Stimulated activated CD4-positive, alpha-beta T cell treated with anti-CD3 and anti-CD28 coated beads, Interleukin-15, amount 100 ng/mL, for 48 hours (primary cell): Measurements from ENCODE around the gene KDELR1.
A peak's percentile ranks its signal among the peaks of the same experiment; 100 is the strongest.
"Not testable (repeated sequence)": the region's sequence is repeated elsewhere in the genome, so short reads cannot be mapped to it uniquely, and the experiment has no call there.

Source experiments
- DNase-seq, 2 donors: peaks; one replicate each; pipeline ENCODE4 v3.0.0-alpha.2; 2020; ENCODE audit warnings: low read depth in 2 of 2

Gene KDELR1

DNA sequence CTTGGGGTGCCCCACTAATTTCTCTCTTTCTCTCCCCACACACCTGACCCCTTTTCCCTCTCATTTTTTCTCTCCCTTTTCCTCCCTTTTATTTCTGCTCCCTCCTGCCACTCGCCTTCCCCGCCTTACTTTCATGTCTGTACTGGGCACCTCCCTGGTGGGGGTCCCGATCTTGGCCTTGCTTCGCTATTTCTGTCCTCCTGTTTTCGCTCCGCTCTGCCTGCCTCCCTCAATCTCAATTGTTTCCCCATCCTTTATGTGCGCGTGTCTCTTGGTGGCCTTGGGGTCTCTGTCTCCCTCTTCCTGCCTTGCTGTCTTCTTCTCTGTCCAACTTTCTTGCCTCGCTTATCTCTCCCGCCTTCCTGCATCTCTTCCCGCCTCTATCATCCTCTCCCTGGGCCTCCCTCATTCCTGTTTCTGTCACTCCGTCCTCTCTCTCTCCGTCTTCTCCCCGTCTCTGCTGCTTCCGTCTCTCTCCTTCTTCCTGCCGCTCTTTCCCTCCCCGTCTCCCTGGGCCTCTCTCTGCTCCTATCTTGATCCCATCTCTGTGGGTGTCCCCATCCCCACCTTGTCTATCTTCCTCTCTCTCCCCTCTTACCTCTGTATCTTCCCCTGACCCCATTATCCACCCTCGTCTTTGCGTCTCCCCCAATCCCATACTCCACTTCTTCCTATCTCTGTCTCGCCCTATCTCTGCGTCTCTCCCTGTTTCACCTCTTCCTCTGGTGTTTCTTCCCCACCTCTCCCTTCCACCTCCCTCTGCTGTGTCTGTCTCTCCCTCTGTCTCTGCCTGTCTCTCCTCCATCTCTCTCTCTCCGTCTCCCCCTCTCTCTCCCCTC lies 6.1 kb upstream of the KDELR1 start:
- DNase-seq: no peak

DNA sequence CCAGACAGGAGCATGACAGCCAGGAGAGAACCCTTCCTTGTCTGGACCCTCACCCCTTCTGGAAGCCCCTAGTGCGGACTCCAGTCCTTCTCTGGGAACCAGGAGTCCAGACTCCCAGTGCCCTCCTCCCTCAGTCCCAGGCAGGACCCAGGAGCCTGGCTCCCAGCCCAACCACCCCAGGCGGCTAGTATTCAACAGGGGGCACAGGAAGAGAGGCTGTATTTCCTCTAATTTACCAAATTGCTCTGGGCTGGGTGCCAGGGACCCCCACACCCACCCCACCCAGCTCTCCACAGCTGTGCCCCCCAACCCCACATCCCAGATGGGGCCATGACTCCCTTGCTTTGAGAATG lies 5.4 kb upstream of the KDELR1 start:
- no peak for DNase-seq

DNA sequence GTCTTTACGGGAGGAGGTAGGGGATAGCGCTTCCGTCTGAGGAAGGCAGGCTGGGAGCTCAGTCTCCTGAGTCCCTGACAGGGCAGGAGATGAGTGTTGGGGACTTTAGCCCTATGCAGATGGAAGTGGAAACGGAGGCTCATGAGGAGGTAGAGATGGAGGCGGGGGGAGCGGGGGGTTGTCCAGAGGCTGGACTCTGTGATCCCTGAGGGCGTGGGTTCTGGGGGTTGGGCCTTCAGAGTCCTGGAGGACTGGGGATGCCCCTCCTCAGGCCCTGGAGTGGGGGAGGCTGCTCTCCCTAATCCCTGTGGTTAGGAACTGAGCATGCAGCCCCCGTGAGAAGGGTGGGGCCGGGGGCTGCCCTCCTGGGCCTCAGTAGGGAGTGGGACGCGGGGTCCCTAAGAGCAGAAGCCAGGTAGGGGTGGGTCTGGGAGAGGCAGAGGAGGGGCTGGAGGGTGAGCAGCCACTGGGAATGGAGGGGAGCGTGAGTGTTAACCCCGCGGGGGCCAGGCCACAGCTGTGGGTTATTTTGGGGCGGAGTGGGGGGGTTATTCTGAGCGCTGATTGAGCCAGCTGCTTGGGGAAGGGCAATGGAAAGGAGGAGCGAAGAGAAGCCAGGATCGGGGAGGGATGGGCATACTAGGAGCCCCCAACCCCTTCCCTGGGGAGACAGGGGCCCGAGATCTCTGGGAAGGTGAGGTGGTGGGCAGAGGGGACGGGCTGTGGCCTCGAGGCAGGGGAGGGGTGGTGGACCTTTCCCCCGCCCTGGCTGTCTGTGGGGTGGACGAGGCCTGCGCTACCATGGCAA lies 4.9 kb upstream of the KDELR1 start:
- DNase-seq: no peak

DNA sequence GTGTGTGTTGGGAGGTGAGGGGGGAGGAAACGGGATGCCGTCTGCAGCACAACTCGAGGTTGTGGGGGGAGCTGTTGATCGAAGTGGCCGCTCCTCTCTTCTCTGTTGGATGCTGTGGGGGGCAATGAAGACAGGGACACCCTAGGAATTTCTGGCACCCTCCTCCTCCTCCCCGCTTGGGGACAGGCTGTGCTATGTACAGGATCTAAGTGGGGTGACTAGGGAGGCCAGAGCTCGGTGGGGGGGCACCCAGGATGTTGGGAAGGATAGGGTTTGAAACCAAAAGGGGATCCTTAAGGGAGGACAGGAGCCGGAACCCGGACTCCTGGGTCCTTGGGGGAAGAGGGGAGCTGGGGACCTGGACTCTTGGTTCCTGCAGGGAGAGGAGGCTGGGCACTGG lies 4.1 kb upstream of the KDELR1 start:
- no peak for DNase-seq

DNA sequence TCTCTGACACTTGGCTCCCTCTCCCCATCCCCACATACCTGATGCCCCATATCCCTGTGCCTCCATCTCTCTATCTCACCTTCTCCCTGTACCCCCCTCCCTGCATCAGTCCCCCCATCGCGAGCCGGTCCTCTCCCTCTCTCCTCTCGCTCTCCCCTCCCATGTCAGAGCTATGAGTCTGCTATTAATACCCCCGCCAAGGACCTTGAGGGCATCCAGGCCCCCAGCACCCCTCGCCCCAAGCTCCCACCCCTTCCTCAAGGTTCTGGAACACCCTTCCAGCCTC lies 3.8 kb upstream of the KDELR1 start:
- no peak for DNase-seq

DNA sequence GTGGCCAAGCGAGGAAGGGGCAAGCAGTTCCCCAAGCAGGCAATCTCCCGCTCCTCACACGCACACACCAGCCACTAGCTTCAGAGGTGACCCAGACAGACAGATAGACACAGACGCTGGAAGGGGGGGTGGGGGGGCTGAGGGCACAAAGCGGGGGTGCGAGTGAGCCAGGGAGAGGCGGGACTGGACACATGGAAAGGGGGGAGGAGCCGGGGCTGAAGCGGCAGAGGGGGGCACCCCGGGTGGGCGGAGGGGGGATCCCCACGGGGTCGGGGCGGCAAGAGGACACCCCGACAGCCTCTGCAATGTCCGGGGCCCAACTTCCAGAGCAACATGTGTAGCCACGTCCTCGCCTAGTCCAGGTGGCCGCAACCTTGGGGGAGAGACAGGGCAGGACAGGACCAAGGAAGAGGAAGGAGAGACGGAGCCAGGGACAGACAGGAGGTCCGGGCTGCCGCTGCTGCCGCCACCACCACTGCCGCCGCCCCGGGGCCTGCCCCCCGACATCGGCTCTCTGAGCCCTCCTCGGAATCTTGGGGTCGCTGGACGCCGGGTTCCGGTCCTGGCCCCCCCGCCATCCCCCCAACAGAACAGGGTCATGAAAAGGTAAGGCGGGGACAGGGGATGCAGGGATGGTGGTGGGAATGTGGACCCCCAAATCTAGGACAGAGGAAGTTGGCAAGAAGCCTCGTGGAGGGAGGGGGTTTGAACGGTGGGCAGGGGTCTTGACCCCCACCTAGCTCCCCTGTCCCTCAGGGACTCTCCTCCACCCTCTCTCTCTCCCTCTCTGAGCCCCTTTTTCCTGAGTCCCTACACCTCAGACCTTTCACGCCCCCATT lies 3.2 kb upstream of the KDELR1 start:
- no peak for DNase-seq

DNA sequence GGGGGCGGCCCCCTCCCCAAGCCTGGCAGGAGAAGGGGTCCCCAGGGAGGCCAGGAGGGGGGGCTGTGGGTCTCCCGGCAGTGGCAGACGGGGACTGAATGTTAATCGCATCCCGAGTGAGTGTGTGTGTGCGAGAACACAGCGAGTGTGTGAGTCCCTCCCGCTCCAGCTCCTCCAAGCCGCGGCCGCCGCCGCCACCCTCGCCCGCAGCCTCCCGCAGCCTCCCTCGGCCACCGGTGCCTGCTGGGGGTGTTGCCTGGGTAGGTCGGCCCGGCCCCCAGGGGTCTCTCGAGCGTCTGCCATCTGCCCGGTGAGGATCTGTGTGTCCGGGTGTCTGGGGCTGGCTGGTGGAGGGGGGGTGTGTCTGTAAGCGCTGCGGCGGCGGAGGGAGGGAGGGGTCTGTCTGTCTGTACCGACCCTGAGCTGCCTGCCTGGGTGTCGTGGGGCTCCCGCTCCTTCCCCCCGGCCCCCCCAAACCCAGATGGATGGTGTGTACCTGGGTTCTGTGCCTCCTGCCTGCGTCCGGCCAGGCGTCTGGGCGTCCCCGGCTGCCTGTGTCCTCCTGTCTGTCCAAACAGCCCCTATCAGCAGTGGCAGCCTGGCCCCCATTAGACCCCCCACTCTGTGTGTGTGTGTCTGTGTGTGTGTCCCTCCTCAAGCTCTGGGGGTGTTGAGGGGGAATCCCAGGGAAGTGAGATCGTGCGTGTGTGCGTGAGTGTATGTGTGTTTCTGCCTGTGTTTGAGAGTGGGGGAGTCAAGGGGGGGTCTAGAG lies 2.4 kb upstream of the KDELR1 start, which contains the start of gene GRIN2D:
Gene GRIN2D, plus strand, starts transcription at position 110 of the 772 bp plus-strand sequence. CDS start 4,725 bp downstream, outside the sequence.
- no peak for DNase-seq

DNA sequence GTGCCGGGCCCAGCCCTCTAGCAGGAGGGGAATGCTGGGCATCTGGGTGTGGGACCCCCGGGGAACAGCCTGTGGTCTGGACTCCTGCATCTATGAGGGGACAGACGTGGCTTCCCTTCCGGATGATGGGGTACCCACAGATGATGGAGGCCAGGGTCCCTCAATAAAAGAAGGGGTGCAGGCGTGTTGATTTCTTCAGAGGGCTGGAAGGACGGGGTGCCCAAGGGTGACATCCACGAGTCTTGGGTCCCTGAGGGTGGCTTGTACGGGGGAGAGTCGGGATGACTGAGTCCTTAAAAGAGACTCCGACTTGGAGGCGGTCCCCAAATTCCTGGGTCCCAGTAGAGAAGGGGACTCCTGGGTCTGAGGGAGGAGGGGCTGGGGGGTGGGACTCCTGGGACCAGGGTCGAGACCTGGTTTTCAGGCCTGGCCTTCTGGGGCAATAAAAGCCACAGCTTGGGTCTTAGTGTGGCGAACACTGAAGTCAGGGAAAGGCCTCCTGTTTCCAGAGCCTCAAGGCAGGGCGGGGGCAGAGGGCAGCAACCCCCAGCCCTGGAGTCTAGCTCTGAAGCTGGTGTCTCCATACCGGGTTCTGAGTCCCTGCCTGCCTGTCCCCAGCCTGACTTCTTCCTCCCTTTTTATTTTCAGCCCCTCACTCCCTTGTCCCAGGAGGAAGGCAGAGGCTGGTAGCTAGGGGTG lies 1.7 kb upstream of the KDELR1 start:
- no peak for DNase-seq

DNA sequence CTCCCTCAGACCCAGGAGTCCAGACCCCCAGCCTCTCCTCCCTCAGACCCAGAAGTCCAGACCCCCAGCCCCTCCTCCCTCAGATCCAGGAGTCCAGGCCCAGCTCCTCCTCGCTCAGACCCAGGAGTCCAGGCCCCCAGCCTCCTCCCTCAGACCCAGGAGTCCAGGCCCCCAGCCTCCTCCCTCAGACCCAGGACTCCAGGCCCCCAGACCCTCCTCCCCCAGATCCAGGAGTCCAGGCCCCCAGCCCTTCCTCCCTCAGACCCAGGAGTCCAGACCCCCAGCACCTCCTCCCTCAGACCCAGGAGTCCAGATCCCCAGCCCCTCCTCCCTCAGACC lies 624 bp upstream of the KDELR1 start:
- not testable (repeated sequence) for DNase-seq

DNA sequence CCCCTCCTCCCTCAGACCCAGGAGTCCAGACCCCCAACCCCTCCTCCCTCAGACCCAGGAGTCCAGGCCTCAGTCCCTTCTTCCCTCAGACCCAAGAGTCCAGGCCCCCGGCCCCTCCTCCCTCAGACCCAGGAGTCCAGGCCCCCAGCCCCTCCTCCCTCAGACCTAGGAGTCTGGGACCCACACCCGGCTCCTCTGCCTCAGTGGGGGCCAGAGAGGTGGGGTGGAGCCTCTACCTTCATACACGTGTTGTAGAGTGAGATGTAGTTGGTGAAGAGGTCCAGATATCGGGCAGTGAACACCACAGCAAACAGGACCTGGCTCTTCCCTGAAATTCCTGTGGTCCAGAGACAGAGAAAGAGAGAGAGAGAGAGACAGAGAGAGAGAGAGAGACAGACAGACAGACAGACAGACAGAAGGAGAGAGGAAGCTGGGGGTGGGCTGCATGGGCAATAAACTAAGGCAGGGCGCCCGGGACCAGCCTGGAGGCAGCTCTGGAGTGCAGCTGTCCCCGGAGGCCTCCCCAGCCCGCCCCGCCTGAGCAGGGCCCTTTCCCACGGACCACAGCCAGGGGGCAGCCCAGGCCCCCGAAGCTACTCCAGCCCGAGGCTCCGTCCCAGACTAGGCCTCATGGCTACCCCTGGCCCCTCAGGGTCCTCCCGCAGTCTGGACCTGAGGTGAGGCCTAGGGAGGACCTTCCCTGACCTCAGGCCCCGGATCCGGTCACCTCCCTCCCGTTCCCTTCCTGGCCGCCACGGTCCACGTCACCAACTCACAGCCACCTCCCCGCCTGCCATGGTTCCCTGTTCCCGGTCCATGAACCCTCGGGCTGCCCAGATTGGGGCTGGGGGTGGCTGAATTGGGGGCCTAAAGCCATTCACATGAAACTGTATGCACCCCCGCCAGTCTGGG lies 907 bp downstream of the KDELR1 start:
- DNase-seq: peak in 1 of 2 donors; percentile 50

DNA sequence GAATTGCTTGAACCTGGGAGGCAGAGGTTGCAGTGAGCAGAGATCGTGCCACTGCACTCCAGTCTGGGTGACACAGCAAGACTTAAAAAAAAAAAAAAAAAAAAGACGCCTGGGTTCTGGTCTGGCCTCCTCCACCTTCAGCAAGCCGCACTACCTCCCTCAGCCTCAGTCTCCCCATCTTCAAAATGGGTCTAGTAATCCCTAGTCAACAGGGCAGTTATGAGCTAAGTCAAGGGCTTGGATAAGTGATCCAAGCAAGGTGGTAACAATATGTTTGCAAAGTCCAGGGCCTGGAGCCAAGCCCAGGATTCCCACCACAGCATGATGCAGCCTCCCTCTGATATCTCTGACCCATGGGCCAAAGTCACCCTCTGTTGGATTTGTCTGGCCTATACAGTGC lies 4.4 kb downstream of the KDELR1 start:
- no peak for DNase-seq

DNA sequence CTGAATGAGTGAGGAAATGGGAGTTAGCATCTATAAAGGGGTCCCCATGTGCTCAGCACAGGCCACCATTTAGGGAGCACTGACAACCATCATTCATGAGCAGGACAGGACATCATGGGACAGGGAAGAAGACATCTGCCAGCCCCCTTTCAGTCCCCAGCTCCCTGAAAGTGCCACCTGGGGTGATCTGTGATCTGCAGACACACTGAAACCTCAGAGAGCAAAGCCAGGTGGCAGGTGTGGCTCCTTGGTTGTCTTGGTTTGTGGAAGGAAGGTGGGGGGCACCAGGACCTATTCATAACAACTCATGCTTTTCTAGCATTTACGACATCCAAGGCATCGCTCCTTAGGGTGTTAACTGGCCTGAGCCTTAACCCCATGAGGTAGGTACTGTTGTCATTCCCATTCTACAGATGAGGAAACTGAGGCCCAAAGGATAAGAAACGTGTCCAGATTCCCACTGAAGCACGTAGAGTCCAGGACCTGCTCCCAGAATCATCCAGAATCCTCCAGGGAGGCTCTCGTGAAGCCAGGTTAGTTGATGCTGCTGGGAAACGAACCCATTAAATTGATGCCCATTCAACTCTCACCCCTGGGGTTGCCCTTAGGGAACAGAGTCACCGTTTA lies 5.8 kb downstream of the KDELR1 start:
- no peak for DNase-seq

DNA sequence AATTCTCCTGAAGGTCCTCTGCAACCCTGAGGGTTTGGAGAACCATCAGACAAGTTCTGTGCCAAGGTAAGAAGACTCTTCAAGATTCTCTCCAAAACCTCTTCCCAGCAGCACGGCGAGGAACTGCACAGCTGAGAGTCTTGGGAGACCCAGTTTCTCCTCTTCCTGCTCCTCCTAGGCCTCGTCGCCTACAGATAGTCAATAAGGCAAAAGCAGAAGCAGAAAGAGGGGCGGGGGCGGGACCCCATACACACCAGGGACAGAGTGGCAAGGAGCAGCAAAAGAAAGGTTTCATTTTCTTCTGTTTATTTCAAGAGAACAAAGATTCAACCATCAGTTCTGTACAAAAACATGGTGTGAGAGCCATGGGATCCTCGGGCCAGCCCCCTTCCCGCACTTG lies 9.1 kb downstream of the KDELR1 start:
- no peak for DNase-seq

DNA sequence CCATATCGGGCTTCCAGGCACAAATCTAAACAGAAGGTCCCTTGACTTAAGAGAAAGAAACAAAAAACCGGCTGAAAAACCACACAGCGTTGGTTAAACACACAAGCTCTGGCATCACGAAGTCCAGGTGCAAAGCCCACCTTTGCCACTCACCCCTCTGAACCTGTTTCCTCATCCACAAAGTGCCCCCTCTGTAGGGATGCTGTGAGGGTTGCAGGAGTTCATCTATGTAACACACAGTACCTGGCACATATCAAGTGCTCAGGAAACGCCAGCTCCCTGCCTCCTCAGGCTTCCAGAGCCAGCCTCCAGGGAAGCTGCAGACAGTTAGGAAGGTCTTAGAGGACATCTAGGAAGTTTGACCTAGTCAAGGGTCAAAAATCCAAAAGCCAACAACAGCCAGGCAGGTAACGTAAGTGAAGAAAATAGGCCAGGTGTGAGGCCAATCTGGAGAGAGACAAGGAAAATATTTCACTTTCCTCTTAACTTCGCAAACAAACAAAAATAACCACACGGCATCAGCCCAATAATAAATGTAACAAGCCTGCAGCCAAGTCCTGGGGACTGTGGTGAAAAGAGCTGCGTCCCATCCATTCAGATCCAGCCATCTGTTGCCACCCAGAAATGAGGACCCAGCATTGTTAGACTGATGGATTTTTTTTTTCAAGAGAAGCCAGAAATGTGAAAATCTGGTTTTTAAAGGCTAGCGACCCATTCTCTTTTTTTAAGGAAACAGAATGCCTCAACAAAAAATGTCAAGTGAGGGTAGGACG lies 10.0 kb downstream of the KDELR1 start:
- no peak for DNase-seq

DNA sequence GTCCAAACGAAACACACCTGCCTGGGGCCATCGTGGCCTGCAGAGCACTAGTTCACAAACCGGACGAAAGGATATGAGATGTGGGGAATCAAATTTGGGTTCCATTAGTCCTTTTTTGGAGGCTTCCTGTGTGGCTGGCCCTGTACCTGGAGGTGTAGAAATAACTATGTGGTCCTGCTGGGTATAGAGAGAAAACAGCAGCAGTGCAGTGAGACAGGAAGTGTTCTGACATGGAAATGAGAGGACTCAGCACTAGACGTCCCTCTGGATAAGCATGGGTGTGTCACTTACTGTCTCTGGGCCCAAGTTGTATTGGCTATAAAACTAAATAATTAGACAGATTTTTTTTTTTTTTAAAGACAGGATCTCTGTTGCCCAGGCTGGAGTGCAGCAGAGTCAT lies 12.3 kb downstream of the KDELR1 start:
- no peak for DNase-seq

DNA sequence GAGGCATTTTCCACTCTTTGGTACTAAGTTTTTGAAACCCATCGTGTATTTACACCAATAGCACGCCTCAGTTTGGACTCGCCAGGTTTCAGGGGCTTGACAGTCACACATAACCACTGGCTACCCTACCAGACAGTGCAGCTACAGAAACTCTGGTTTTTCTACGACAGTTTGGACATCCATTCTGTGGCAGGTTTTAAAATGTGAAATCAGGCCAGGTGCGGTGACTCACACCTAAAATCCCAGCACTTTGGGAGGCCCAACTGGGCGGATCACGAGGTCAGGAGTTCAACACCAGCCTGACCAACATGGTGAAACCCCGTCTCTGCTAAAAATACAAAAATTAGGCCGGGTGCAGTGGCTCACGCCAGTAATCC lies 13.2 kb downstream of the KDELR1 start:
- no peak for DNase-seq

DNA sequence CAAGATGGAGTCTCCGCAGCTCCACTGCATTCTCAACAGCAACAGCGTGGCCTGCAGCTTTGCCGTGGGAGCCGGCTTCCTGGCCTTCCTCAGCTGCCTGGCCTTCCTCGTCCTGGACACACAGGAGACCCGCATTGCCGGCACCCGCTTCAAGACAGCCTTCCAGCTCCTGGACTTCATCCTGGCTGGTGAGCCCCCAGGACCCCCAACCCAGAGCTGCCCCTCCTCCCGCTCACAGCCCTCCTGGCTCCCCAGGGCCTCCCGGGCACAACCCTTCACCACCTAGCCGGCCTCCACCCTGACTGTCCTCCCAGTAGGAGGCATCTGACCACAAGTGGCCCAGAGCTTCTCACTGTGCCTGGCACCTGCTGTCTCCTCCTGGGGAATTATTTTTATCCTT lies 17.8 kb downstream of the KDELR1 start:
- no peak for DNase-seq

DNA sequence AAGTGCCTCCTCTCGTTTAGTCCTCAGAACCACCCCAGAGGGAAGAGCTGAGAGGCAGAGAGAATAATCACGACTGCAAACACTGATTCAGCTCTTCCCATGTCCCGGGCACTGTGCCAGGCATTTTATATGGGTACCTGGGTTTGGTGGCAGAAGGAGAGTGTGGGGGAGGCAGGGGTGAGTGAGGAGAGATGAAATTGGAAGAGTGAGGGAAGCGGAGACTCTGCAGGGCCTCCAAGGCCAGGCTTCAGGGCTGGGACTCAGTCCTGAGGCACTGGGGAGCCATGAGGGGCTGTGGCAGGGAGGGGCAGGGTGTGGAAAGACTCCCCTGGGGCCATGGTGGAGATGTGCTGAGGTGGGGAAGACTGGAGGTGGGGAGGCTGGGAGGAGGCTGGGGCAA lies 18.4 kb downstream of the KDELR1 start:
- DNase-seq: no peak

DNA sequence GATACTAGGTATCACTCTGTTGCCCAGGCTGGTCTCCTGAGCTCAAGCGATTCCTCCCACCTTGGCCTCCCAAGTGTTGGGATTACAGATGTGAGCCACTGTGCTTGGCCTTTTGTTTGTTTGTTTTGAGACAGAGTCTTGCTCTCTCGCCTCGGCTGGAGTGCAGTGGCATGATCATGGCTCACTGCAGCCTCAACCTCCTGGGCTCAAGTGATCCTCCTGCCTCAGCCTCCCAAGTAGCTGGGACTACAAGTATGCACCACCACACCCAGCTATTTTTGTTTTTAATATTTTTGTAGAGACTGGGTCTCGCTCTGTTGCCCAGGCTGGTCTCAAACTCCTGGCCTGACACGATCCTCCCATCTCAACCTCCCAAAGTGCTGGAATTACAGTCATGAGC lies 19.6 kb downstream of the KDELR1 start:
- DNase-seq: not testable (repeated sequence)
